Measurements from ENCODE around the gene PRKCA.
"Not testable (repeated sequence)": the region's sequence is repeated elsewhere in the genome, so short reads cannot be mapped to it uniquely, and the experiment has no call there.

PRKCA gene

DNA sequence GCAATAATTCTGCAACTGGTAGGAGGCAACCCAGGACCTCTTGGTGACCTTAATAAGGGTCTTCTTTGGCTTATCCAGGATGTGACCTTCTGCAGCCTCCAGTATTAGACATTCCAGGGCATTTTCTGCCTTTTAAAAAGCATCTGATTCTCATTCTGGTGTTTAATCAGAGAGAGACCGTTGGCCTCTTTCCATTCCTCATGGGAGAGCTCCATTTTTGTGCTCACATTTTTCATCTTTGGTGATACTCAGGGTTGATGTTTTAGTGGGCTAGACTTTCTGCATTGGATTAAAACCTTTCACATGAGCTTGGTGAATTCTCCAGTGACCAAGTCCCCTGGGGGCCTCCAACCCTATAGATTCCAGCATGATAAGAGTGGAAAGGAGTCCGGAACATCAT lies 382.3 kb downstream of the PRKCA start:
- no peak for DNase-seq (ENCODE audit: low spot score)

DNA sequence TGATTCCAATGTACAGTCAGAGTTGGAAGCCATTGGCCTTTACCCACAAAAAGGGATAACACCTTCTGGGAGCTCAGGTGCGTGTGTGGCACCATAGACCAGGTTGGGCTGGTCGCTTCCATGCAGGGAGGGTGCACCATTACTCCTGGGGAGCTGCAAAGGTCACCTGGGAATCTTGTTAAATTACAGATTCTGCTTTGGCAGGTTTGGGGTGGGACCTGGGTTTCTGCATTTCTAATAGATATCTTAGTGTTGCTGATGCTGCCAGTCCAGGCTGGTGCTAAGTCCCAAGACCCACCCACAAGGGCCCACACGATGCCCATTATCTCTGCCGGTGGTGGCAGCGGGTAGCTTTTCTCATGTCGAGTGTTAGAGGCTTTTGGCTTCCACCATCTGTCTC lies 384.2 kb downstream of the PRKCA start:
- no peak for DNase-seq (ENCODE audit: low spot score)

DNA sequence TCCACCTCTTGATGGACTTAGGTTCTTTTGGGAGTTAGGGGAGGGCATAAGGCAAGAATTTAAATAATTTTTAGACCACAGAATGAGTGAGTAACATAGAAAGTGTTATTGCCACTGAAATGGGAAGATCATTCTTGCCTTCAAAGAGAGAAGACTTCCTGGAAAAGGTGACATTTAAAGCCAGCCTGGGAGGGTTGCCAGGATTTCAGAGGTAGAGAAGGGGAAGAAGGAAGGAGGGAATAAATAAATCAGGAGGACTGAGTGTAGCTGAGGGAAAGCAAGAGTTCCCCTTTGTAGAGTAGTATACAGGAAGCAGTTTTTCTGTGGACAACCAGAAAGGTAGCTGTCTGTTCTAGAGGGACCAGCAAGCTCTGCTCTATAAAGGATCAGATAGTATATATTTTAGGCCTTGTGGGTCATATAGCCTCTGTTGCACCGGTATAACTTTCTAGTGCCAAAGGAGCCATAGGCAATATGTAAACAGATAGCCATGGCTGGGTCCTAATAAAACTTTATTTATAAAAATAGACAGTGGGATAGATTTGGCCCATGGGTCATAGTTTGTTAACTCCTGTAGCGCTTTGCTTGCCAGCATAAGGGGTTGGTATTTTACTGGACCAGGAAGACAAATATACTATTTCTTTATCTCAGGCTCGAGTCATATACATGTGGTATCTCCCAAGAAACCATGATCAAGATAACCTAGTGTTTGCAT lies 385.3 kb downstream of the PRKCA start:
- no peak for DNase-seq (ENCODE audit: low spot score)

GRCh38 chr17:66689221-66689620 lies 386.8 kb downstream of the PRKCA start:
- DNase-seq (ENCODE audit: low spot score): no peak

DNA sequence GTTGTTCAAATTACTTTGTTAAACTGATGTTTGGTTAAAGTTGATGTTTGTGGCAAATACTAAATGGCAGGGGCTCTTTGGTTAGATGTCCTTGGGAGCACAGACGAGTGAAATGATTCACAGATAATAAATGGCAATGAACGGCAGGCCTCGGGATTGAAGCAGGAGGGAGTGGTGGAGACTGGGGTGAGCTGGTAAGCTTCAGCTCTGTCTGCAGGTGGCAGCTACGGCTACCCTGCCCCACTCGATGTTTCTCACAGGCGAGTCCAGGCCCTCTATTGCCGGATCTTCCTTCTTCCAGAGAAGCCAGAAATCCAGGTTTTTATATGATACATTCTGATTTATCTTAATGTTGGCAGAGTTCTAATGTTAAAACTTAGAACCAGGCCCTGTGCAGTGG lies 387.8 kb downstream of the PRKCA start:
- no peak for DNase-seq (ENCODE audit: low spot score)

DNA sequence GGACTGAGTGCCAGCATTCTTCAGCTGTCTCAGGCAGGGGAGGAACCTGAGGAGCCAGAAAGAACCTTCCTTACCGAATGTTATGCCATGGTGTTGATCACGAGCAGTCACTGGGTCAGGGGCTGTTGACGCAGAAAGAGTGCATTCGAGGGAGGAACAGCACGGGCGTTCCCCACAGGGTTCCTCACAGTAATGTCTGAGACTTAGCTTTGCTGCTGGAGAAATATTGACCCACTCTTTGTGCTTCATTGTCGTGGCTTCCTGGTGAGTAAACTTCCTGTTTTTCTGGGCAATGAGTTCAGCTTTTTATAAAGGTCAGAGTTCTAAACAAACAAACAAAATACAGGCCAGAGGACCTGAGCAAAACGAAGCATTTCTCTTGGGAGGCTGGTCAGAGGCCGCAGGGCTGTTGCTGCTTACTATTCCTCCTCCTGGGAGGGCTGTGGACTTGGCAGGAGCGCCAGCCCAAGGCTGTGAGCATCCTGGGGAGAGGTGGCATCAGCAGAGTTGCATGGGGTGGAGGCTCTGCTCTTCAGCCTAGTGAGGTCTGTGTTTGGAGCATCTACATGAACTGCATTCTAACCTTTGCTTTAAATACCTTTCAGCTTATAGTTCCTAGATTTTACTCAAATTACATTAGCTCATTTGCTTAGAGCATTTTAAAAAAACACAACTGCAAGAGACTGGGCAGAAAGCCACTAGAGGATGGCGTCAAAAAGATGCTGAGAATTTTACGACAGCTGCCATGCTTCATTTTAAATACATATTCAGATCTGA lies 389.4 kb downstream of the PRKCA start:
- no peak for DNase-seq (ENCODE audit: low spot score)

DNA sequence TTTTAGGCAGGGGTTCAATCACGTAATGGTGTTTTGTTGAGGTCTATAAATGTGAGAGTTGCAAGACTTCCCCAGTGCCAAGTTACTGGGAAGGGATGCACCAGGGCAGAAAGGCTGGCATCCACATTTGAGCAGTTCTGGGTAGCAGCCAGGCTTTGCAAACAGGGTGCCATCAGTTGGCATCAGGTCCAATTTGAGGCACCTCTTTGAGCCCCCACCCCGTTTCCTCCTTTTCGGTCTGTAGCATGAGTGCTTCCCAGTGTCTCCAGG lies 389.9 kb downstream of the PRKCA start:
- no peak for DNase-seq (ENCODE audit: low spot score)

- DNase-seq (ENCODE audit: low spot score): no peak
Observed at GRCh38 chr17:66695098-66695497, 392.7 kb downstream of the PRKCA start.

DNA sequence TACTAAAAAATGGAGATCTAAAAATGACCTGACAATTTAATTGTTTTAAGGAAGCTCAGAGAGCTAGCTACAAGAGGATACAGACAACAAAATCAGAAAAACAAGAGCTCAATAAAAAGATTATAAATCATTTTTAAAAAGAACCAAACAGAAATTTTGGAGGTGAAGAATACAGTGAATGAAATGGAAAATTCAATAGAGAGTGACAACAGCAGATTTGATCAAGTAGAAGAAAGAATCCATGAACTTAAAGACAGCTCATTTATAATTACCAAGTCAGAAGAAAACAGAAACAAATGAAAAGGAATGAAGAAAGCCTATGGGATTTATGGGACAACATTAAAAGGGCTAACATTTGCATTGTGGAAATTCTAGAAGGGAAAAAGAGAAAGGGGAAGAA lies 395.9 kb downstream of the PRKCA start:
- DNase-seq (ENCODE audit: low spot score): no peak

GRCh38 chr17:66701462-66701861 lies 399.0 kb downstream of the PRKCA start:
- no peak for DNase-seq (ENCODE audit: low spot score)

DNA sequence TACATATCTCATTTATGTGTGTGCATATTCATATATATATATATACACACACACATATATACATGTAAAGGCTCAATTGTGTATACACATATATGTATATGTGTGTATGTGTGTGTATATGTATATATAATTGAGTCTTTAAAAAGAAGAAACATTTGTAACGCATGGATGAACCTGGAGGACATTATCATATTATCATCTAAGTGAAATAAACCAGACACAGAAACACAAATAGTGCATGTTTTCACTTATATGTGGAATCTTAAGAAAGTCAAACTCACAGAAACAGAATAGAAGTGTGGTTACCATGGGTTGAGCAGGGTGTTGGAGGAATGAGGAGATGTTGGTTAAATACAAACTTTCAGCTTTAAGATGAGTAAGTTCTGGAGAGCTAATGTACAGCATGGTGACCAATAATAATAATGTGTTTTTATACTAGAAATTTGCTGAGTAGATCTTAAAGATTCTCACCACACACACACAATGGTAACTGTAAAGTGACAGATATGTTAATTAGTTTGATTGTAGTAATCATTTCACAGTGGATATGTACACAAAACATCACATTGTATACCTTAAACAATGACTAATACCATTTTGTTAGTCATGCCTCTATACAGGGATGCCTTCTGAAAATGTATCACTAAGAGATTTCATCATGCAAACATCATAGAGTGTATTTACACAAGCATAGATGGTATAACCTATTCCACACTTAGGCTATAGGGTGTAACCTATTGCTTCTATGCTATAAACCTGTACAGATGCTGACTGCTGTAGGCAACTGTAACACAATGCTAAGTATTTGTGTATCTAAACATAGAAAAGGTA lies 399.9 kb downstream of the PRKCA start:
- no peak for DNase-seq (ENCODE audit: low spot score)

- DNase-seq (ENCODE audit: low spot score): no peak
Observed at GRCh38 chr17:66704858-66705520, 402.6 kb downstream of the PRKCA start.

GRCh38 chr17:66706851-66707450 lies 404.5 kb downstream of the PRKCA start:
- no peak for DNase-seq (ENCODE audit: low spot score)

- DNase-seq (ENCODE audit: low spot score): no peak
Observed at GRCh38 chr17:66711401-66711800, 409.0 kb downstream of the PRKCA start.

GRCh38 chr17:66711881-66712321 lies 409.5 kb downstream of the PRKCA start:
- DNase-seq (ENCODE audit: low spot score): no peak

DNA sequence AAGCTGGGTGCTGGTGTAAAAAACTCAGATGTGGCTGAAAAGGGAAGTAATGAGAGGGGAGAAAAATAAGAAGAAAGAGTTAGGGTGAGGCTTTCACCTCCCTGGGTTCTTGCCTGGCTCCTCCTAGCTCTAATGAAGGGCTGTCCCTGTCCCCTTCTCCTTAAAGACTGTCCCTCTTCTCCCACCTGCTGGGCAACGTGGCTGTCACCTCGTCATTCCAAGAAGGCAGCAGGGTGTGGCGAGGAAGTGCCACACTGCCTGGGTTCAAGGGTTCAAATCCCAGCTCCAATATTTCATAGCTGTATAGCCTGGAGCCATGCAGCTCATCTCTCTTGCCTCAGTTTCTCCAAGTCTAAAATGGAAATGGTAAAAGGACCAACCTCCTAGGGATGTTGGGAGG lies 410.0 kb downstream of the PRKCA start:
- DNase-seq (ENCODE audit: low spot score): no peak

GRCh38 chr17:66713021-66713532 lies 410.7 kb downstream of the PRKCA start:
- DNase-seq (ENCODE audit: low spot score): not testable (repeated sequence)

GRCh38 chr17:66713533-66714042 lies 411.2 kb downstream of the PRKCA start:
- no peak for DNase-seq (ENCODE audit: low spot score)

DNA sequence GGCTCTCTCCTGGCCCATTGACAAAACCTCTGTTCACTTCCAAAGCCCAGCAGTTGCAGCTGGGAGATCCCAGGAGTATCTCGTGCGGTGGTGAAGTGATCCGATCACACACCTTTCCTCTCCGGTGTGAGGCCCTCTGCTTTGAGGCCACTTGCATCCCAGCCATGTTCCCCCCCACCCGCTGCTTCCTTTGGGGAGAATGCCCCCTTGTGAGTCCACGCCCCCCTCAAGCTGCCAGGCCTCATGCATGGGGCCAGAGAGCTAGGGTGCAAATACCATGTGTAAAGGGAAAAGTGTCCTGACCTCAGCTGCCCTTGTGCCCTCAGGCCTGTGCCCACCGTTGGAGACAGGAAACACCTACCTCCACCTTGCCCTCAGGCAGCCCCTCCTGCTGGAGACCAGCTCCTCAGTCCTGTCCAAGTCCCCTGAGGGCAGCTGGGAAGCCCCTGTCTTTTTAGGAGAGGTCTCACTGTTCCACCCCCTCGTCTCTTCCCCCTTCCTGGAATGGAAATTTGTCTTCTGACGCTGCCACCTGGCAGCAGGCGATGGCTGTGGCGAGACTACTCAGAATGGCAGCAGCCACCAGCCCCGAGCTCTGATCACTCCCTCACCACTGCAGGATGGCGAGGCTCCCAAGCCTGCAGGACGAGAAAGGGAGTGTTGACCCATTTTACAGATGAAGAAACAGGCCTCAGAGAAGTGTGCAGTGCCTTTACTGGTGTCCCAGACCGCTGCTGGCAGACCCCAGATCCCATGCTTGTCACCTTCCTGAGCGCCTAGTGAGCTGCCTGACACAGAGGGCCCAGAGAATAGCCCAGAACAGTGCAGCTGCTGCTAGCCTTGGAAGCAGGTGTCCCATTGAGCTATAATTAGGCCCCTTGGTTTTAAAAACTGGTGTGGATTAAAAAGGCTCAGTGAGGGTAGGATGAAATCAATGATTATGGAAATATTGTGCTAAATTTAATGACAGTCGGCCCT lies 411.9 kb downstream of the PRKCA start:
- DNase-seq (ENCODE audit: low spot score): no peak

- no peak for DNase-seq (ENCODE audit: low spot score)
Observed at GRCh38 chr17:66715076-66715675, 412.8 kb downstream of the PRKCA start.

Data from germinal center (tissue), 1 donor.